Measurements from ENCODE around the gene PRADC1. TPM values are rescaled to one million over a fixed set of nuclear protein-coding genes. Genes with fewer than 3 reads are reported as not detected.

The PRADC1 gene
- total RNA-seq, 2 donors from 2014 or later: 21.4 to 26.3 TPM

DNA sequence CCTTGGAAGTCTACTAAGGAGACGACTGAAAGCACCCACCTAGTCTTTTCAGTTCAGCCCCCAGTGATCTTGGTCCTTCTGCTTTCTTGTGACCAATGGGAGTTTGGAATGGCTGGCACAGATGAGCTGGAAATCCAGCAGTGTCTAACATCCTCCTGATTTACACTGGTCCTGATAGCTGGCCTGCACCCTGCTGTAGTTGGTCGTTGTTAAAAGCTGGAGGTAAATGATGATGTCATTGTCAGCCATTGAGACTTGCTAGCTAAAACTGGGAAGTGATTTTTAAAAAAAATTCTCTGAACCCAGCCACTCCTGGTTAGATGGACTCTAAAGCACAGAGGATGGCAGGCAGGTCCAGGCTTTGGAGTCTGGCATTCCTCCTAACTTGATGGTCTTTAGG is 20.4 kb upstream of the PRADC1 start:
- Histone ChIP-seq H3K4me1 (replicated peaks) (peaks cover 10% of the 10 kb centered on the region), H3K27ac (peak overlapping the region in 1 of 2 donors; percentile 64), H3K27me3 (replicated peaks; ENCODE audit: insufficient read depth) (no peaks in the 10 kb centered on the region), H3K4me3 (no peak overlapping the region), H3K36me3 (peaks cover 10 to 16% of the 10 kb centered on the region in 2 donors), H3K9me3 (no peaks in the 10 kb centered on the region)
- intact Hi-C loops (cut with DNase I): no loop called here
- TF ChIP-seq, protein P1, sequence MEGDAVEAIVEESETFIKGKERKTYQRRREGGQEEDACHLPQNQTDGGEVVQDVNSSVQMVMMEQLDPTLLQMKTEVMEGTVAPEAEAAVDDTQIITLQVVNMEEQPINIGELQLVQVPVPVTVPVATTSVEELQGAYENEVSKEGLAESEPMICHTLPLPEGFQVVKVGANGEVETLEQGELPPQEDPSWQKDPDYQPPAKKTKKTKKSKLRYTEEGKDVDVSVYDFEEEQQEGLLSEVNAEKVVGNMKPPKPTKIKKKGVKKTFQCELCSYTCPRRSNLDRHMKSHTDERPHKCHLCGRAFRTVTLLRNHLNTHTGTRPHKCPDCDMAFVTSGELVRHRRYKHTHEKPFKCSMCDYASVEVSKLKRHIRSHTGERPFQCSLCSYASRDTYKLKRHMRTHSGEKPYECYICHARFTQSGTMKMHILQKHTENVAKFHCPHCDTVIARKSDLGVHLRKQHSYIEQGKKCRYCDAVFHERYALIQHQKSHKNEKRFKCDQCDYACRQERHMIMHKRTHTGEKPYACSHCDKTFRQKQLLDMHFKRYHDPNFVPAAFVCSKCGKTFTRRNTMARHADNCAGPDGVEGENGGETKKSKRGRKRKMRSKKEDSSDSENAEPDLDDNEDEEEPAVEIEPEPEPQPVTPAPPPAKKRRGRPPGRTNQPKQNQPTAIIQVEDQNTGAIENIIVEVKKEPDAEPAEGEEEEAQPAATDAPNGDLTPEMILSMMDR (IDR thresholded peaks at IDR 0.05): no peak
- no peak for TF ChIP-seq POLR2A (IDR thresholded peaks at IDR 0.05)
- TF ChIP-seq POLR2AphosphoS5 (IDR thresholded peaks at IDR 0.05): no peak
- 63% methylated on average over 2 of the region's 2 CpGs for WGBS
- no peak for DNase-seq (ENCODE audit: low spot score)

DNA sequence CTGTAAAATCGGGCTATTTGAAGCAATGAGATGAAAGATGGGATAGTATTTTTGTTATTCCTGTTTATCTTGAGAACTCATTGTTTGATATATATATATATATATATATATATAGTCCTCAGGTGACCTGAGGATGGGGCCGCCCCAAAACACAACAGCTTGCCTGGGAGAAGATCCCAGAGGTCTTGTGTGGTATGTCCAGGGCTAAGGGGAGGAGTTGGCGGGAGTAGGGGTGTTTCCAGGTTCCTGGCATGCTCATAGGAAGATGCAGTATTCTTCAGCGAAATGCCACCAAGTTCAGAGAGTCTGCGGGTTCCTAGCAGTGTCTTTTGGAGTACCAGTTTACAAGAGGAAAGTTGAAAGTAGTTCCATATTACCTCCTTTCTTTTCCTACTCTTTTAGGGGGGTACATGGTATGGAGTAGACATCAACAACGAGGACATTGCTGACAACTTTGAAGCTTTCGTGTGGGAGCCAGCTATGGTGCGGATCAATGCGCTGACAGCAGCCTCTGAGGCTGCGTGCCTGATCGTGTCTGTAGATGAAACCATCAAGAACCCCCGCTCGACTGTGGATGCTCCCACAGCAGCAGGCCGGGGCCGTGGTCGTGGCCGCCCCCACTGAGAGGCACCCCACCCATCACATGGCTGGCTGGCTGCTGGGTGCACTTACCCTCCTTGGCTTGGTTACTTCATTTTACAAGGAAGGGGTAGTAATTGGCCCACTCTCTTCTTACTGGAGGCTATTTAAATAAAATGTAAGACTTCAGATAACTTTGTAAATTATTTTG is 19.4 kb upstream of the PRADC1 start:
- Histone ChIP-seq H3K27me3 (replicated peaks; ENCODE audit: insufficient read depth) (no peaks in the 10 kb centered on the region), H3K36me3 (peaks cover 15 to 19% of the 10 kb centered on the region in 2 donors), H3K27ac (no peak overlapping the region), H3K4me3 (no peak overlapping the region), H3K9me3 (no peaks in the 10 kb centered on the region), H3K4me1 (replicated peaks) (peaks cover 10% of the 10 kb centered on the region)
- no peak for DNase-seq (ENCODE audit: low spot score)
- TF ChIP-seq POLR2AphosphoS5 (IDR thresholded peaks at IDR 0.05): no peak
- TF ChIP-seq POLR2A (IDR thresholded peaks at IDR 0.05): no peak
- TF ChIP-seq, protein P1 (IDR thresholded peaks at IDR 0.05): no peak
- intact Hi-C loops (cut with DNase I): no loop called here
- 87% methylated on average over 17 of the region's 17 CpGs for WGBS

DNA sequence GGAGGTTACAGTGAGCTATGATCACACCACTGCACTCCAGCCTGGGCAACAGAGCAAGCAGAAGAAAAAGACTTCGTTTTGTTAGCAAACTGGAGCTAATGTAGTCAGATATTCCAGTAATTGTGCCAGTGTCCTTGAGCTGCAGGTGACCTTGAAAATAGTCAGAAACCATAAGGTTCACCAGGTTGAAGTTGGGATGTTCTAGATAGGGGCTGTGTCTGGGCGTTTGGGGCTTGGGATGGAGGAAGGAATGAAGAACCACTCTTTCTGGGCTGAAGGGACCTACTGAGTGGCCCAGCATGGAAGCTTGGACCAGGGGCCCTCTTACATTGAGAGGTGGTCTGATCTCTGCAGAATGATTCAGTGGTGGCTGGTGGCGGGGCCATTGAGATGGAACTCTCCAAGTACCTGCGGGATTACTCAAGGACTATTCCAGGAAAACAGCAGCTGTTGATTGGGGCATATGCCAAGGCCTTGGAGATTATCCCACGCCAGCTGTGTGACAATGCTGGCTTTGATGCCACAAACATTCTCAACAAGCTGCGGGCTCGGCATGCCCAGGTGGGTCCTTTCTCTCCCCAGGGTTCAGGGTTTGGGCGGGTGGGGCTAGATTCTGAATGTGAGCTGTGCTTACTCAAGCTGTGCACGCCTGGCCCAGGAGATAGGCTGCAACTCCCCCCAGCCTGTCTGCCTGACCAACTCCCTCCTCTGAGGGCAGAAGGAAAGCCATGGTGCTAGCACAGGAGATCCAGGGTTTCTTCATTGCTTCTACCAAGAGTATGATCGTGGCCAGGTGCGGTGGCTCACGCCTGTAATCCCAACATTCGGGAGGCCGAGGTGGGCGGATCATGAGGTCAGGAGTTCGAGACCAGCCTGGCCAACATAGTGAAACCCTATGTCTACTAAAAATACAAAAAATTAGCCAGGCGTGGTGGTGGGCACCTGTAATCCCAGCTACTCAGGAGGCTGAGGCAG is 18.1 kb upstream of the PRADC1 start:
- WGBS: 90% methylated on average over 17 of the region's 17 CpGs
- Histone ChIP-seq H3K4me3 (no peak overlapping the region), H3K27me3 (replicated peaks; ENCODE audit: insufficient read depth) (no peaks in the 10 kb centered on the region), H3K27ac (no peak overlapping the region), H3K36me3 (peaks cover 19 to 24% of the 10 kb centered on the region in 2 donors), H3K4me1 (replicated peaks) (peaks cover 10% of the 10 kb centered on the region), H3K9me3 (no peaks in the 10 kb centered on the region)
- DNase-seq (ENCODE audit: low spot score): no peak
- intact Hi-C loops (cut with DNase I): no loop called here
- no peak for TF ChIP-seq POLR2A (IDR thresholded peaks at IDR 0.05)

DNA sequence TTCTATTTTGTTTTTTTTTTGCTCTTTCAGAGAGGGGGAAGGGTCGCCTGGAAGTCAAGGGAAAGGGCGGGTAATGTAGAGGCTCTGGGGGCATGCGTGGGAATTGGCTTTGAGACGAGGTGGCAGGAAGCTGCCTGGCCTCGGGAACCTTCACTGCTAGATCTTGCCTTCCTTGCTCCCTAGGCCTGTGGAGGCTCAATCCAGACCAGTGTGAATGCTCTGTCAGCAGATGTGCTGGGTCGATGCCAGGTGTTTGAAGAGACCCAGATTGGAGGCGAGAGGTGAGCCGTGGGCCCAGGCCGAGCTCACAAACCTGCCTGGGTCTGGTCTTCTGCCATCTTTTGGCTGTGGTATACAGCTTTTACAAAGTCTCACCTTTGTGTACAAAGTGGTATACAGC is 16.6 kb upstream of the PRADC1 start:
- no peaks in the 10 kb centered on the region for H3K9me3 ChIP-seq
- no peak overlapping the region for H3K4me3 ChIP-seq
- H3K27ac ChIP-seq: no peak overlapping the region
- peaks cover 19 to 32% of the 10 kb centered on the region in 2 donors for H3K36me3 ChIP-seq
- peaks cover 5% of the 10 kb centered on the region for H3K4me1 ChIP-seq (replicated peaks)
- intact Hi-C loops (cut with DNase I): no loop called here
- 77% methylated on average over 9 of the region's 9 CpGs for WGBS
- DNase-seq (ENCODE audit: low spot score): no peak
- TF ChIP-seq, protein P1 (IDR thresholded peaks at IDR 0.05): no peak
- TF ChIP-seq POLR2AphosphoS5 (IDR thresholded peaks at IDR 0.05): no peak
- H3K27me3 ChIP-seq (replicated peaks; ENCODE audit: insufficient read depth): no peaks in the 10 kb centered on the region

DNA sequence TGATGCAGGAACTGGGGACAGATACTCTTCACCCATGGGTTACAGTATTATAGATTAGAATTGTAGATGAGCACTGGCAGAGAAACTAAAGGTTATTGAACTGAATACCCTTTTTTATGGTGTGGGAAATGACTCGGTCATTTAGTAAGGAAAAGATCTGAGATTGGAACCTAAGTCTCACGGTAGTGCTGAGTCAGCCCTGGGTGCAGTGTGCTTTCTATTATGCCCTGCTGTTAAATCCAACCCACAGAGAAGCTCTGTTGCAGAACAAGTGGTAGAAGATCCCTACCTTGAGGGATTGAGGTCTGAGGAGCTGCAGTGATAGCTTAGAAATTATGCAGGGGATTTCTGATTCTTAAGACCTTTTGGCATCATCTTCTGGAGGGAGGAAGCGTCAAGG is 13.8 kb upstream of the PRADC1 start:
- no peak for TF ChIP-seq POLR2AphosphoS5 (IDR thresholded peaks at IDR 0.05)
- TF ChIP-seq, protein P1 (IDR thresholded peaks at IDR 0.05): no peak
- Histone ChIP-seq H3K4me1 (replicated peaks) (no peaks in the 10 kb centered on the region), H3K36me3 (peaks cover 17 to 37% of the 10 kb centered on the region in 2 donors), H3K27ac (no peak overlapping the region), H3K27me3 (replicated peaks; ENCODE audit: insufficient read depth) (no peaks in the 10 kb centered on the region), H3K4me3 (no peak overlapping the region), H3K9me3 (no peaks in the 10 kb centered on the region)
- DNase-seq (ENCODE audit: low spot score): no peak
- 84% methylated on average over 3 of the region's 3 CpGs for WGBS
- intact Hi-C loops (cut with DNase I): no loop called here

Data from prostate gland (tissue), 2 donors.